Keratinocyte (primary cell): ENCODE results near the gene CLEC1B. TPM values are rescaled to one million over a fixed set of nuclear protein-coding genes. Genes with fewer than 3 reads are reported as not detected.

ENCODE experiments used
- DNase-seq: peaks from one replicate; pipeline ENCODE4 v3.0.0-alpha.2; 2011; ENCODE audit warnings: low read depth, missing footprints, low spot score
- FAIRE-seq: peaks from 2 replicates; lab custom pipeline; 2011; peaks lifted over from hg19 to GRCh38; lab: Jason Lieb, UNC
- H2AFZ ChIP-seq: 2 replicates; pipeline ENCODE4 v1.6.0; 2012; ENCODE audit warnings: low read length, control low read depth, inconsistent platforms; ENCODE audit not compliant: control insufficient read depth
- H3K27ac ChIP-seq: 2 replicates; pipeline ENCODE4 v1.5.1; 2011; ENCODE audit warnings: low read length; ENCODE audit not compliant: control insufficient read depth, insufficient read depth
- H3K27me3 ChIP-seq: 3 replicates; pipeline ENCODE4 v1.6.0; 2011; ENCODE audit warnings: low read length; ENCODE audit not compliant: control insufficient read depth, insufficient read depth; ENCODE audit errors: extremely low read depth
- H3K36me3 ChIP-seq, 2 experiments: 2 replicates in 1 of 2; 3 replicates in 1 of 2; pipeline ENCODE4 v1.5.1; 2011; ENCODE audit warnings: low read length in 2 of 2, mild to moderate bottlenecking in 1 of 2; ENCODE audit not compliant: control insufficient read depth in 2 of 2, insufficient read depth in 2 of 2; ENCODE audit errors: extremely low read depth in 1 of 2
- H3K4me1 ChIP-seq: 3 replicates; pipeline ENCODE4 v1.5.1; 2011; ENCODE audit warnings: low read length; ENCODE audit not compliant: control insufficient read depth, insufficient read depth; ENCODE audit errors: extremely low read depth
- H3K4me2 ChIP-seq: 3 replicates; pipeline ENCODE4 v1.6.0; 2011; ENCODE audit warnings: low read depth, low read length; ENCODE audit not compliant: control insufficient read depth, insufficient read depth; ENCODE audit errors: extremely low read depth
- H3K4me3 ChIP-seq, 3 experiments: fragments of 200-600 bp in 1 of 3; sonication (generic) in 1 of 3; 2 replicates in 2 of 3; 3 replicates in 1 of 3; pipeline ENCODE4 v1.5.1; 2011 to 2016; ENCODE audit warnings: low read length in 3 of 3, mild to moderate bottlenecking in 3 of 3, control low read depth in 2 of 3, inconsistent platforms in 1 of 3, low read depth in 1 of 3, mixed read lengths in 1 of 3, mixed run types in 1 of 3, moderate library complexity in 1 of 3; ENCODE audit not compliant: control insufficient read depth in 2 of 3, insufficient read depth in 2 of 3; ENCODE audit errors: extremely low read depth in 1 of 3
- H3K79me2 ChIP-seq: 2 replicates; pipeline ENCODE4 v1.6.0; 2012; ENCODE audit warnings: low read length; ENCODE audit not compliant: control insufficient read depth, insufficient read depth
- H3K9ac ChIP-seq: 3 replicates; pipeline ENCODE4 v1.6.0; 2011; ENCODE audit warnings: low read length; ENCODE audit not compliant: control insufficient read depth, insufficient read depth; ENCODE audit errors: extremely low read depth
- H3K9me1 ChIP-seq: 3 replicates; pipeline ENCODE4 v1.6.0; 2011; ENCODE audit warnings: low read length; ENCODE audit not compliant: control insufficient read depth, insufficient read depth; ENCODE audit errors: extremely low read depth
- H3K9me3 ChIP-seq: 2 replicates; pipeline ENCODE4 v1.5.1; 2012; ENCODE audit warnings: low read depth, low read length; ENCODE audit not compliant: control insufficient read depth
- H4K20me1 ChIP-seq: 3 replicates; pipeline ENCODE4 v1.6.0; 2011; ENCODE audit warnings: low read length; ENCODE audit not compliant: control insufficient read depth, insufficient read depth; ENCODE audit errors: extremely low read depth
- EZH2 ChIP-seq: IDR thresholded peaks from one replicate; pipeline ENCODE4 v1.6.1; 2012; ENCODE audit warnings: inconsistent platforms, mild to moderate bottlenecking, low read length, moderate library complexity
- dilution Hi-C: fragments of 300-500 bp; cut with MboI; formaldehyde crosslinking; loops from one replicate; pipeline ENCODE4 v1.7.0; 2020; ENCODE audit warnings: low sequenced_read_pairs; ENCODE audit not compliant: extremely low pct_ligation_motif_present
- polyA plus RNA-seq, 5 experiments: library from polyadenylated mRNA; depleted of rRNA in 3 of 5; stranded (reverse) in 3 of 5; stranded (forward) in 1 of 5; unstranded in 1 of 5; fragments of >200 nt; gene quantifications; 1 replicate in 1 of 5; 2 replicates in 3 of 5; 3 replicates in 1 of 5; pipeline versions ENCODE4 v1.2.1 to v1.2.3, GENCODE V29; 2011 to 2012; ENCODE audit warnings: missing spikeins in 2 of 5, low read depth in 1 of 5, low replicate concordance in 1 of 5
- TF ChIP-seq, protein P1 (sequence below), 3 experiments: IDR thresholded peaks in 1 of 3; conservative IDR thresholded peaks in 1 of 3; optimal IDR thresholded peaks in 1 of 3; 2 replicates in 2 of 3; 3 replicates in 1 of 3; pipeline versions ENCODE3 to v1.5.1; 2011; ENCODE audit warnings: low read length in 3 of 3, mild to moderate bottlenecking in 3 of 3, moderate library complexity in 2 of 3, control low read depth in 1 of 3, inconsistent platforms in 1 of 3; ENCODE audit not compliant: insufficient read depth in 2 of 3; ENCODE audit errors: extremely low read depth in 1 of 3

The CLEC1B gene
- polyA plus RNA-seq, 1 donor (not counting 4 experiments of a cell fraction or from before 2014, with no cell fraction given) = not detected

DNA sequence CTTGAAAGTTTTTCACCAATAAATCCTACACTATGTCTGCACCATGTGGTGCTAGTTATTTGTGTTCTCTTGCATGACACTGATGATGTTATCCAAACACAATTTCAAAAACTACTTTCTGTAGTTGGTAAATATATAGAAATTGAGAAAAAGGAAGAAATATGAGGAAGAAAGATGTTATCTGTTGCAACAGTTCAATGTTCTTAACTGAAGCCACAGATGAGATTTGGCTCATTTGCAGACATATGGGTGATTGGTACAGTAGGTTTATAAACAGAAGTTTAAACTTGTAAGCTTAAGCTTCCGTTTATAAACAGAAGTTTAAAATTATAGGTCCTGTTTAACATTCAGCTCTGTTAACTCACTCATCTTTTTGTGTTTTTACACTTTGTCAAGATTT lies 27.7 kb downstream of the CLEC1B start, which contains the start of gene CLEC12A:
Gene CLEC12A, plus strand, starts transcription at position 229 of the 400 bp plus-strand sequence. CDS start 188 bp downstream, outside the sequence.
- Histone ChIP-seq H3K79me2 (no peaks in the 10 kb centered on the region), H3K36me3 (no peaks in the 10 kb centered on the region), H3K9ac (no peak within 1 kb of the TSS), H3K4me2 (no peak within 1 kb of the TSS), H3K9me3 (no peaks in the 10 kb centered on the region), H3K27me3 (no peaks in the 10 kb centered on the region), H3K27ac (no peak within 1 kb of the TSS), H4K20me1 (no peaks in the 10 kb centered on the region), H2AFZ (no peak within 1 kb of the TSS), H3K4me1 (no peaks in the 10 kb centered on the region), H3K4me3 (no peak within 1 kb of the TSS), H3K9me1 (no peaks in the 10 kb centered on the region)
- DNase-seq (no peak), FAIRE-seq (no peak)
- dilution Hi-C loops = no loop called here
- TF ChIP-seq, protein P1, sequence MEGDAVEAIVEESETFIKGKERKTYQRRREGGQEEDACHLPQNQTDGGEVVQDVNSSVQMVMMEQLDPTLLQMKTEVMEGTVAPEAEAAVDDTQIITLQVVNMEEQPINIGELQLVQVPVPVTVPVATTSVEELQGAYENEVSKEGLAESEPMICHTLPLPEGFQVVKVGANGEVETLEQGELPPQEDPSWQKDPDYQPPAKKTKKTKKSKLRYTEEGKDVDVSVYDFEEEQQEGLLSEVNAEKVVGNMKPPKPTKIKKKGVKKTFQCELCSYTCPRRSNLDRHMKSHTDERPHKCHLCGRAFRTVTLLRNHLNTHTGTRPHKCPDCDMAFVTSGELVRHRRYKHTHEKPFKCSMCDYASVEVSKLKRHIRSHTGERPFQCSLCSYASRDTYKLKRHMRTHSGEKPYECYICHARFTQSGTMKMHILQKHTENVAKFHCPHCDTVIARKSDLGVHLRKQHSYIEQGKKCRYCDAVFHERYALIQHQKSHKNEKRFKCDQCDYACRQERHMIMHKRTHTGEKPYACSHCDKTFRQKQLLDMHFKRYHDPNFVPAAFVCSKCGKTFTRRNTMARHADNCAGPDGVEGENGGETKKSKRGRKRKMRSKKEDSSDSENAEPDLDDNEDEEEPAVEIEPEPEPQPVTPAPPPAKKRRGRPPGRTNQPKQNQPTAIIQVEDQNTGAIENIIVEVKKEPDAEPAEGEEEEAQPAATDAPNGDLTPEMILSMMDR (optimal IDR thresholded peaks at IDR 0.05 in 1 of 3, IDR thresholded peaks at IDR 0.05 in 1 of 3, conservative IDR thresholded peaks at IDR 0.05 in 1 of 3; ENCODE audit: extremely low read depth in 1 of 3, insufficient read depth in 2 of 3, low read length in 3 of 3) = no peak
- no peak for TF ChIP-seq EZH2

DNA sequence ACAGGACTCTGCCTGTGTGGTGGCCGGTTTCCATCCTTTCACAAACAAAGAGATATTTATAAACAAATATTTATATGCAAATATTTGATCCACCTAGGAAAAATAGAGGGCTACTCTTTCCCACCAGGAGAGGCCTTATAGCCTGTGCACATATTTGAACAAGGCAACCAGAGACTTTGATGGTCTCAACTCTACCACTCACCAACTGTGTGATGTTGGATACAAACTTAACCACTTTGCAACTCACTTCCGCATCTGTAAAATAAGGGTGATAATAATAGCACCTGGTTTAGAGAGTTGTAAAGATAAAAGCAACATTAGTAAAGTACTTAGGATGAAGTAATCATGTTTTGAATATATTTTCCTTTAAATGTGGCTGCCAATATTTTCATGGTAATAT lies 29.2 kb downstream of the CLEC1B start:
- Histone ChIP-seq H3K9me3 (no peaks in the 10 kb centered on the region), H3K4me3 (no peak overlapping the region), H3K4me2 (no peak overlapping the region), H3K9ac (no peak overlapping the region), H3K27me3 (no peaks in the 10 kb centered on the region), H3K79me2 (no peaks in the 10 kb centered on the region), H2AFZ (no peak overlapping the region), H3K36me3 (no peaks in the 10 kb centered on the region), H4K20me1 (no peaks in the 10 kb centered on the region), H3K4me1 (no peaks in the 10 kb centered on the region), H3K27ac (no peak overlapping the region), H3K9me1 (no peaks in the 10 kb centered on the region)
- no peak for FAIRE-seq
- dilution Hi-C loops = no loop called here
- TF ChIP-seq, protein P1 (optimal IDR thresholded peaks at IDR 0.05 in 1 of 3, IDR thresholded peaks at IDR 0.05 in 1 of 3, conservative IDR thresholded peaks at IDR 0.05 in 1 of 3; ENCODE audit: extremely low read depth in 1 of 3, insufficient read depth in 2 of 3, low read length in 3 of 3) = no peak
- TF ChIP-seq EZH2 = no peak
- no peak for DNase-seq
